Right atrium auricular region (tissue), 2 donors: ENCODE measurements around the gene RNF113A. TPM values are rescaled to one million over a fixed set of nuclear protein-coding genes. Genes with fewer than 3 reads are reported as not detected.
"Not testable (repeated sequence)": the region's sequence is repeated elsewhere in the genome, so short reads cannot be mapped to it uniquely, and the experiment has no call there.

Experiments used
- DNase-seq: peaks from one replicate; pipeline ENCODE4 v3.0.0-alpha.2; 2019; ENCODE audit warnings: low spot score
- H3K27ac ChIP-seq, 2 donors: fragments of 200-600 bp; sonication (generic); 1 replicate in 1 of 2; 2 replicates in 1 of 2; pipeline ENCODE4 v1.5.1; 2016 to 2019
- H3K27me3 ChIP-seq, 2 donors: fragments of 200-600 bp; sonication (generic); one replicate each; pipeline versions ENCODE4 v1.5.1 to v1.6.0; 2017 to 2019
- H3K36me3 ChIP-seq: fragments of 200-600 bp; sonication (generic); one replicate; pipeline ENCODE4 v1.5.1; 2016
- H3K4me1 ChIP-seq, 2 donors: fragments of 200-600 bp; sonication (generic); one replicate each; pipeline versions ENCODE4 v1.5.1 to v1.6.0; 2017 to 2019
- H3K4me3 ChIP-seq, 2 donors: fragments of 200-600 bp; sonication (generic); 1 replicate in 1 of 2; 2 replicates in 1 of 2; pipeline ENCODE4 v1.5.1; 2017 to 2019; ENCODE audit warnings: mild to moderate bottlenecking in 1 of 2, moderate library complexity in 1 of 2
- H3K9me3 ChIP-seq, 2 donors: fragments of 200-600 bp; sonication (generic); one replicate each; pipeline ENCODE4 v1.5.1; 2019
- total RNA-seq, 2 donors: library from RNA; depleted of rRNA; stranded (reverse); fragments of >200 nt; gene quantifications; one replicate each; pipeline ENCODE4 v1.1.0, GENCODE V29; 2016
- TF ChIP-seq, protein P1 (sequence below), 2 donors: fragments of 200-600 bp; sonication (generic); IDR thresholded peaks; one replicate each; pipeline ENCODE4 v1.5.1; 2019; ENCODE audit warnings: antibody characterized with exemption in 2 of 2

RNF113A gene
- total RNA-seq, 2 donors from 2014 or later: 9.8 to 10.6 TPM

DNA sequence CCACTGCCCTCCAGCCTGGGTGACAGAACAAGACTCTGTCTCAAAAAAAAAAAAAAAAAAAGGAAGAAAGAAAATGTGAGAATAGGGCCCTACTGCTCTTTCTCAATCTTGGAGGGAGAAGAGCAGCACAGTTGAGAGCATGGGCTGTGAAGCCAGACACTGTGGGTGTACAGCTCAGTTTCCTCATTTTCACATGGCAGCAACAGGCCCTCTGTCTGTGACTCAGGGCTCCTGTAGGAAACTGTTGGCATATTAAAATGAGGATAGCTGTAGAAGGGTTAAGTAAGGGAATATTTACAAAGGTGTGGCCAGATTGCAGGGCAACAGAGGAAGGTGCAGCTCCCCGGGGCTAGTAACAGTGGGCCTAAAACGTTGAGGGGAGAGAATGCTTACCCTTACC lies 27.6 kb upstream of the RNF113A start:
- no peak overlapping the region for H3K27ac ChIP-seq
- no peaks in the 10 kb centered on the region for H3K27me3 ChIP-seq
- H3K9me3 ChIP-seq: no peaks in the 10 kb centered on the region
- H3K4me3 ChIP-seq: no peak overlapping the region
- no peaks in the 10 kb centered on the region for H3K36me3 ChIP-seq
- TF ChIP-seq, protein P1, sequence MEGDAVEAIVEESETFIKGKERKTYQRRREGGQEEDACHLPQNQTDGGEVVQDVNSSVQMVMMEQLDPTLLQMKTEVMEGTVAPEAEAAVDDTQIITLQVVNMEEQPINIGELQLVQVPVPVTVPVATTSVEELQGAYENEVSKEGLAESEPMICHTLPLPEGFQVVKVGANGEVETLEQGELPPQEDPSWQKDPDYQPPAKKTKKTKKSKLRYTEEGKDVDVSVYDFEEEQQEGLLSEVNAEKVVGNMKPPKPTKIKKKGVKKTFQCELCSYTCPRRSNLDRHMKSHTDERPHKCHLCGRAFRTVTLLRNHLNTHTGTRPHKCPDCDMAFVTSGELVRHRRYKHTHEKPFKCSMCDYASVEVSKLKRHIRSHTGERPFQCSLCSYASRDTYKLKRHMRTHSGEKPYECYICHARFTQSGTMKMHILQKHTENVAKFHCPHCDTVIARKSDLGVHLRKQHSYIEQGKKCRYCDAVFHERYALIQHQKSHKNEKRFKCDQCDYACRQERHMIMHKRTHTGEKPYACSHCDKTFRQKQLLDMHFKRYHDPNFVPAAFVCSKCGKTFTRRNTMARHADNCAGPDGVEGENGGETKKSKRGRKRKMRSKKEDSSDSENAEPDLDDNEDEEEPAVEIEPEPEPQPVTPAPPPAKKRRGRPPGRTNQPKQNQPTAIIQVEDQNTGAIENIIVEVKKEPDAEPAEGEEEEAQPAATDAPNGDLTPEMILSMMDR (IDR thresholded peaks at IDR 0.05): no peak
- H3K4me1 ChIP-seq: no peaks in the 10 kb centered on the region
- no peak for DNase-seq

DNA sequence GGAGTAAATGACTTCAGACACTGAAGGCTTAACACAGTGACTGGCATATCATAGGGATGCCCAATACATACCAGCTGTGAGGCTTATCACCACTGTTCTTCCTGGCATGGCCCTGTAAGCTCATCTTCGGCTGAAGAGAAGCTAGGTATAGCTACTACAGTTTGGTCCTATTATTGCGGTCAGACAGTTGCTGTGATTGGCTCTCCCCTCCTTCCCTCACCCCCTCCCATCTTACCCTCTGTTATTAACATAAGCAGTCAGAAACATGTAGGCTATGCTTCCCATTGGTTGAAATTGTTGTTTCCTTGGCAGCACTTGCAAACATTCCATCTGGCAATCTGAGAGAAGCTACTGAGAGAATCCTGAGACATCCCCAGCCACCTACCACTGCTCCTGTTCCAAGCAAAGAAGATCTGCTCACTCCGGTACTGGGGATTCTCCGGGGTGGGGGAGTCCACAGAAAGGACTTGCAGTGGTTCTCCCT lies 24.4 kb upstream of the RNF113A start, which contains the start of gene AKAP14:
Gene AKAP14 (plus strand): TSS at position 51 of the 484 bp plus-strand sequence. CDS start 7,331 bp downstream, outside the sequence.
- TF ChIP-seq, protein P1 (IDR thresholded peaks at IDR 0.05): no peak
- no peak within 1 kb of the TSS for H3K4me3 ChIP-seq
- no peak for DNase-seq
- H3K27me3 ChIP-seq: no peaks in the 10 kb centered on the region
- H3K9me3 ChIP-seq: no peaks in the 10 kb centered on the region
- H3K36me3 ChIP-seq: no peaks in the 10 kb centered on the region
- no peaks in the 10 kb centered on the region for H3K4me1 ChIP-seq
- no peak within 1 kb of the TSS for H3K27ac ChIP-seq

DNA sequence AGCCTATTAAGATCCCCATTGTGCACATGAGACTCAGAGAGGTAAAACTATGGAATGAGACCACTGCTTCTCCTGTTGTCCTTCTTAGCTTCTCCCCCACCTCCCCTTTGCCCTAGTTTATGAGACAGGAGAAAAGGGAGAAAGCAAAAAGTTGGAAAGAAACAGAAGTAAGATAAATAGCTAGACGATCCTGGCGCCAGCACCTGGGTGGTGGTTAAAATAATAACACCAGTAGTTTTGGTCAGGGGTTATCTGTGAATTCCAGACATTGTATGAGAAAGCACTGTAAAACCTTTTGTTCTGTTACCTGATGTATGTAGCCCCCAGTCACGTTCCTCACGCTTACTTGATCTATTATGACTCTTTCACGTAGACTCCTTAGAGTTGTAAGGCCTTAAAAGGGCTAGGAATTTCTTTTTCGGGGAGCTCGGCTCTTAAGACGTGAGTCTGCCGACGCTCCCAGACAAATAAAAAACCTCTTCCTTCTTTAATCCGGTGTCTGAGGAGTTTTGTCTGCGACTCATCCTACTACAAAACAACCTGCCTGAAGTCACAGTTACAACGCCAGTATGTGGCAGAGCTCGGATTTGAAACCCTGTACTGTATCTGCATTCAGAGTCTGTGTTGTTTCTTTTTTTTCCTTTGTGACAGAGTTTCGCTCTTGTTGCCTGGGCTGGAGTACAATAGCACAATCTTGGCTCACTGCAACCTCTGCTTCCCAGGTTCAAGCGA lies 20.6 kb upstream of the RNF113A start:
- H3K36me3 ChIP-seq, H3K9me3 ChIP-seq, H3K27ac ChIP-seq, H3K4me1 ChIP-seq, DNase-seq, H3K27me3 ChIP-seq, H3K4me3 ChIP-seq: not testable (repeated sequence)

DNA sequence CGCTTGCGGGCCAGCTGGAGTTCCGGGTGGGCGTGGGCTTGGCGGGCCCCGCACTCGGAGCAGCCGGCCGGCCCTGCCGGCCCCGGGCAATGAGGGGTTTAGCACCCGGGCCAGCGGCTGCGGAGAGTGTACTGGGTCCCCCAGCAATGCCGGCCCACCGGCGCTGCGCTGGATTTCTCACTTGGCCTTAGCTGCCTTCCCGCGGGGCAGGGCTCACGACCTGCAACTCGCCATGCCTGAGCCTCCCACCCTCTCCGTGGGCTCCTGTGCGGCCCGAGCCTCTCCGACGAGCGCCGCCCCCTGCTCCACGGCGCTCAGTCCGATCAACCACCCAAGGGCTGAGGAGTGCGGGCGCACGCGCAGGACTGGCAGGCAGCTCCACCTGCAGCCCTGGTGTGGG lies 19.1 kb upstream of the RNF113A start:
- H3K27me3 ChIP-seq, H3K36me3 ChIP-seq, H3K4me3 ChIP-seq, DNase-seq, H3K4me1 ChIP-seq, H3K9me3 ChIP-seq, H3K27ac ChIP-seq: not testable (repeated sequence)

DNA sequence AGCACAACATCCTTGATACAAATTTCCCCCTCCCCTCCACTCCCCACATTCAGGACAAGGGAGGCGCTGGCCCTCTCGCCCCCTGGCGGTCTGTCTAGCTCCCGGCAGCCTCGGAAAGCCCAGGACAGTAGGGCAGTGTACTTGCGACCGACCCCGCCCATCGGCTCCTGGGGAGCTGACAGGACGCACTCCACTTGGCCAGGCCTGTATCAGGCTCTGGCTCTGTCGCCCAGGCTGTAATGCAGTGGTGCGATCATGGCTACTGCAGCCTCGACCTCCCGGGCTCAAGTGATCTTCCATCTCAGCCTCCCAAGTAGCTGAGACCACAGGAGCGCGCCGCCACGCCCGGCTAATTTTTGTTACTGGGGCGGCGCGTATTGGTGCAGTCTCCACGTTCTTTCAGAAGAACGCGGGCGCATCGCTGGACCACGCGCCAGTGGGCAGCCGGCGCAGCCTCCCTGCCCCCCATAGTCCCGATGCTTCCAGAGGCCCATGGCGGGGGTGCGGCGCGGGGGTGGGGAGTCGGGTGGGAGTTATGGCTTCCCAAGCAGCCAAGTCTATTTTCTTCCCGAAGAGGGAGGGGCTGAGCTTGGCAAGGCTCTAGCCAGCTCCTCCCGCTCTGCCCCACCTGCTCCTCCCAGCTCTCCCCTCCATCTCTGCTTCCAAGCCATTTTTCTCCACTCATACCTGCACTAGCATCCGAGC lies 16.3 kb upstream of the RNF113A start:
- no peaks in the 10 kb centered on the region for H3K9me3 ChIP-seq
- no peak for DNase-seq
- H3K4me3 ChIP-seq: peak overlapping the region; percentile 14 to 32
- TF ChIP-seq, protein P1 (IDR thresholded peaks at IDR 0.05): peak; percentile 18 to 56
- H3K36me3 ChIP-seq: no peaks in the 10 kb centered on the region
- no peaks in the 10 kb centered on the region for H3K4me1 ChIP-seq
- no peaks in the 10 kb centered on the region for H3K27me3 ChIP-seq
- H3K27ac ChIP-seq: no peak overlapping the region

DNA sequence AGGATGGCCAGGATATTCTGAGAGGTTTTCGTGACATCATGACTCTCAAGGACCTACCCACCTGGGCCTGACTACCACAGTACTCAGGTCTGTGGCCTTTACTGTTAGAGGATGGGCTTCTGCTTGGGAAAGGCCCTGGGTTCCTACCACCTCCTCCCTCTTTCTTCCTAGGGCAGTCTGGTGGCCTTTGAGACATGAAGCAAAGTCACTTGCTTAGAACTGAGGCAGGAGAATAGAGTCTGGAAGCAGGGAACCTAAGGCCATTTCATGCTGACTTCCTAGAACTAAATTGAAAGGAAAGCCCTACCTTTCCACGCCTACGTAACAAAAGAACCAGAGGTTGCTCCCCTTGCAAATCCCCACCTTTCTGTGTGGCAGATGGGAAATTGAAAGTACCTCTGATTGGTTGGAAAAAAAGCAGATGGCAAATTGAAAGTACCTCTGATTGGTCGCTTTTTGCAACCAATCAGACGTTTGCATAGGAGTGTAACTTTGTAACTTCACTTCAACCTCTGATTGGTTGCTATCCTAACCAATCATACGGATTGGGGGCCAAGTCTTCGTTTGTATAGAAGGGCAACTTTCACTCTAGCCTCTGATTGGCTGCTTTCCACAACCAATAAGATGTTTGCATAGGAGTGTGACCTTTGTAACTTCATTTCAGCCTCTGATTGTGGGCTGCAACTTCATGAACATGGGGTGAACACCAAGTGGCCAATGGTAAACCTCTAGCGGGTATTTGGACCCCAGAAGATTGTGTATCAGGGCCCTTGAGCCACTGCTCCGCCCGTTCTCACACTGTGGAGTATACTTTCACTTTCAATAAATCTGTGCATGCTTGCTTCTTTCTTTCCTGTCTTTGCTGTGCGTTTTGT lies 14.3 kb upstream of the RNF113A start:
- Histone ChIP-seq H3K27me3 (no peaks in the 10 kb centered on the region), H3K9me3 (no peaks in the 10 kb centered on the region), H3K36me3 (no peaks in the 10 kb centered on the region), H3K4me1 (no peaks in the 10 kb centered on the region), H3K4me3 (no peak overlapping the region), H3K27ac (no peak overlapping the region)
- TF ChIP-seq, protein P1 (IDR thresholded peaks at IDR 0.05): no peak
- DNase-seq: no peak
